OCI-LY7 (cell line): Measurements from ENCODE around the gene TPBGL. TPM values are rescaled to one million over a fixed set of nuclear protein-coding genes. Genes with fewer than 3 reads are reported as not detected.

Experiments
- BruUV-seq: library from RNA; stranded (reverse); fragments of 400-500 nt; replicated peaks from 2 replicates; lab custom pipeline; 2021; lab: Mats Ljungman, UMichigan
- CTCF ChIA-PET: fragments of 300-600 bp; sonication (Branson Sonifier 250); formaldehyde crosslinking; loops from one replicate; lab custom pipeline; 2022; ENCODE audit warnings: antibody characterized with exemption; ENCODE audit not compliant: unreplicated experiment; lab: Charles Lee
- POLR2A ChIA-PET: fragments of 300-600 bp; sonication (Branson Sonifier 250); formaldehyde crosslinking; loops from one replicate; lab custom pipeline; 2022; ENCODE audit warnings: antibody characterized with exemption; lab: Charles Lee
- DNase-seq: peaks from one replicate; pipeline ENCODE4 v3.0.0-alpha.2; 2015; ENCODE audit warnings: low spot score
- H2AFZ ChIP-seq: fragments of 200-600 bp; sonication (generic), shearing (Covaris generic); 2 replicates; pipeline ENCODE4 v1.6.1; 2014; ENCODE audit warnings: mild to moderate bottlenecking, antibody characterized with exemption, low read length, moderate library complexity
- H3K27ac ChIP-seq: fragments of 200-600 bp; sonication (generic); 2 replicates; pipeline ENCODE4 v1.5.1; 2014; ENCODE audit warnings: mixed run types, low read depth, mild to moderate bottlenecking, moderate library complexity, low read length, inconsistent platforms; ENCODE audit not compliant: poor library complexity, severe bottlenecking
- H3K36me3 ChIP-seq: fragments of 200-600 bp; sonication (generic); 2 replicates; pipeline ENCODE4 v1.6.1; 2014; ENCODE audit warnings: mild to moderate bottlenecking, antibody characterized with exemption, low read length, moderate library complexity, mixed read lengths; ENCODE audit not compliant: insufficient read depth
- H3K4me1 ChIP-seq: fragments of 200-600 bp; sonication (generic); 2 replicates; pipeline ENCODE4 v1.5.1; 2014; ENCODE audit warnings: mild to moderate bottlenecking, low read length; ENCODE audit not compliant: insufficient read depth, poor library complexity, severe bottlenecking
- H3K4me2 ChIP-seq: fragments of 200-600 bp; sonication (generic); 2 replicates; pipeline ENCODE4 v1.6.1; 2014; ENCODE audit warnings: mild to moderate bottlenecking, low read length
- H3K4me3 ChIP-seq: fragments of 200-600 bp; sonication (generic); 2 replicates; pipeline ENCODE4 v1.5.1; 2014; ENCODE audit warnings: mild to moderate bottlenecking, low read depth, low read length; ENCODE audit not compliant: poor library complexity, severe bottlenecking
- H3K79me2 ChIP-seq: fragments of 200-600 bp; sonication (generic); 2 replicates; pipeline ENCODE4 v1.6.1; 2016; ENCODE audit warnings: low read depth, mild to moderate bottlenecking, low read length, moderate library complexity, mixed read lengths; ENCODE audit not compliant: insufficient read depth
- H3K9me2 ChIP-seq: fragments of 200-600 bp; sonication (generic); 2 replicates; pipeline ENCODE4 v1.6.1; 2016; ENCODE audit warnings: mild to moderate bottlenecking, low read length, mixed read lengths; ENCODE audit not compliant: insufficient read depth
- H3K9me3 ChIP-seq: fragments of 200-600 bp; sonication (generic); 2 replicates; pipeline ENCODE4 v1.6.1; 2014; ENCODE audit warnings: mild to moderate bottlenecking, mixed run types, low read length, mixed read lengths
- H4K20me1 ChIP-seq: fragments of 200-600 bp; sonication (generic); 2 replicates; pipeline ENCODE4 v1.6.1; 2014; ENCODE audit warnings: mild to moderate bottlenecking, antibody characterized with exemption, low read length, moderate library complexity, mixed read lengths; ENCODE audit not compliant: insufficient read depth
- CTCF ChIP-seq: fragments of 200-600 bp; sonication (generic); conservative IDR thresholded peaks from 2 replicates; pipeline ENCODE4 v1.5.1; 2014; ENCODE audit warnings: mild to moderate bottlenecking, antibody characterized with exemption, low read length, moderate library complexity, mixed read lengths
- EZH2phosphoT487 ChIP-seq: fragments of 200-600 bp; sonication (generic); IDR thresholded peaks from 2 replicates; pipeline ENCODE4 v1.6.1; 2018; ENCODE audit warnings: low read depth, borderline replicate concordance, mild to moderate bottlenecking, mixed run types, antibody characterized with exemption, low read length, moderate library complexity, mixed read lengths
- intact Hi-C: fragments of 100-400 bp; cut with micrococcal nuclease; formaldehyde crosslinking; loops from one replicate; pipeline ENCODE4 v1.10.0; 2022; ENCODE audit not compliant: unreplicated experiment
- total RNA-seq, 2 experiments: library from RNA; depleted of rRNA in 1 of 2; stranded (reverse); fragments of >200 nt in 1 of 2; shearing (Covaris generic) in 1 of 2; gene quantifications; 2 replicates each; pipeline ENCODE4 v1.2.3, GENCODE V29; 2014 to 2022

TPBGL gene
- total RNA-seq, 2 experiments from 2014 or later, result not detected

- no TSS peak for BruUV-seq
- Histone ChIP-seq H3K36me3 (no peaks in the 10 kb centered on the region), H3K4me2 (no peak overlapping the region), H3K4me3 (no peak overlapping the region), H3K9me2 (no peaks in the 10 kb centered on the region), H4K20me1 (no peaks in the 10 kb centered on the region), H3K79me2 (no peaks in the 10 kb centered on the region), H2AFZ (no peak overlapping the region), H3K9me3 (no peaks in the 10 kb centered on the region), H3K4me1 (no peaks in the 10 kb centered on the region), H3K27ac (no peak overlapping the region)
- TF ChIP-seq EZH2phosphoT487, result no peak
- ChIA-PET POLR2A (no interaction called here), CTCF (no interaction called here)
- DNase-seq, result no peak
- intact Hi-C loops, result loop anchor here (5.0 kb wide), 2 partner anchors 39 to 544 kb away; no protein-coding TSS in a partner anchor
These were observed 5.6 kb downstream of the TPBGL start for GRCh38 chr11:75246006-75246670.

- no peaks in the 10 kb centered on the region for H4K20me1 ChIP-seq
- H3K4me2 ChIP-seq, result no peak overlapping the region
- H3K9me3 ChIP-seq, result no peaks in the 10 kb centered on the region
- no peaks in the 10 kb centered on the region for H3K36me3 ChIP-seq
- TF ChIP-seq EZH2phosphoT487 (no peak), CTCF (no peak)
- no peak for DNase-seq
- ChIA-PET CTCF (interaction anchor here (2.4 kb wide), 1 partner anchor 105 kb away, joined by 19 read pairs; no protein-coding TSS in a partner anchor), POLR2A (interaction anchor here (0.6 kb wide), 1 partner anchor 301 kb away, joined by 4 read pairs; no protein-coding TSS in a partner anchor)
- H3K9me2 ChIP-seq, result no peaks in the 10 kb centered on the region
- no peak overlapping the region for H3K4me3 ChIP-seq
- no peak overlapping the region for H3K27ac ChIP-seq
- no TSS peak for BruUV-seq
- H3K79me2 ChIP-seq, result no peaks in the 10 kb centered on the region
- H3K4me1 ChIP-seq, result no peaks in the 10 kb centered on the region
- no peak overlapping the region for H2AFZ ChIP-seq
- intact Hi-C loops, result loop anchor here (5.0 kb wide), 2 partner anchors 40 to 545 kb away; no protein-coding TSS in a partner anchor
These were observed 6.2 kb downstream of the TPBGL start for GRCh38 chr11:75246671-75247350.

GRCh38 chr11:75248924-75249256 lies 8.3 kb downstream of the TPBGL start:
- Histone ChIP-seq H3K27ac (no peak overlapping the region), H3K36me3 (no peaks in the 10 kb centered on the region), H3K4me2 (no peak overlapping the region), H3K9me3 (0 out of 2 replicates have a peak, but pooled peaks cover 4% of the 10 kb centered on the region), H3K4me1 (no peaks in the 10 kb centered on the region), H2AFZ (no peak overlapping the region), H4K20me1 (no peaks in the 10 kb centered on the region), H3K79me2 (no peaks in the 10 kb centered on the region), H3K9me2 (no peaks in the 10 kb centered on the region), H3K4me3 (no peak overlapping the region)
- POLR2A ChIA-PET, result interaction anchor here (1.0 to 1.7 kb wide), 2 partner anchors 44 to 107 kb away, joined by 3 to 4 read pairs; no protein-coding TSS in a partner anchor
- CTCF ChIA-PET, result interaction anchor here (1.2 to 2.4 kb wide), 2 partner anchors 105 to 107 kb away, joined by 3 to 19 read pairs; no protein-coding TSS in a partner anchor
- intact Hi-C loops, result loop anchor here (1.0 to 5.0 kb wide), 7 partner anchors 42 to 547 kb away; no protein-coding TSS in a partner anchor
- no peak; the same call in 1 of the 2 replicates for TF ChIP-seq CTCF
- TF ChIP-seq EZH2phosphoT487, result no peak
- BruUV-seq, result no TSS peak
- DNase-seq, result no peak
